ENCODE measurements around the gene MAML3.

MAML3 gene

GRCh38 chr4:140069066-140069465, 84.9 kb downstream of the MAML3 start:
- DNase-seq = peak in 1 of 2 experiments; percentile 27

- DNase-seq = no peak
These were observed 85.7 kb downstream of the MAML3 start for GRCh38 chr4:140068271-140068670.

- no peak for DNase-seq
These were observed 87.7 kb downstream of the MAML3 start for GRCh38 chr4:140066031-140066930.

- DNase-seq = no peak
These were observed 88.6 kb downstream of the MAML3 start for GRCh38 chr4:140065393-140065792.

- DNase-seq = no peak
These were observed 92.2 kb downstream of the MAML3 start for GRCh38 chr4:140061659-140062289.

- no peak for DNase-seq
These were observed 92.8 kb downstream of the MAML3 start for GRCh38 chr4:140061194-140061593.

GRCh38 chr4:140059159-140059558, 94.8 kb downstream of the MAML3 start:
- DNase-seq = no peak

- DNase-seq = peak; percentile 40 to 41
These were observed 96.3 kb downstream of the MAML3 start for GRCh38 chr4:140057701-140058100.

GRCh38 chr4:140056015-140056414, 98.0 kb downstream of the MAML3 start:
- no peak for DNase-seq

- DNase-seq = no peak
These were observed 99.1 kb downstream of the MAML3 start for GRCh38 chr4:140054861-140055260.

- DNase-seq = no peak
These were observed 100.8 kb downstream of the MAML3 start for GRCh38 chr4:140053185-140053584.

- peak in 1 of 2 experiments; percentile 25 for DNase-seq
These were observed 101.9 kb downstream of the MAML3 start for GRCh38 chr4:140052050-140052449.

- no peak for DNase-seq
These were observed 103.9 kb downstream of the MAML3 start for GRCh38 chr4:140049849-140050637.

- DNase-seq = peak; percentile 61 to 62
These were observed 104.7 kb downstream of the MAML3 start for GRCh38 chr4:140049024-140049848.

GRCh38 chr4:140048419-140048995, 105.5 kb downstream of the MAML3 start:
- DNase-seq = peak in 1 of 2 experiments; percentile 35

- no peak for DNase-seq
These were observed 106.2 kb downstream of the MAML3 start for GRCh38 chr4:140047786-140048185.

- no peak for DNase-seq
These were observed 106.9 kb downstream of the MAML3 start for GRCh38 chr4:140047017-140047640.

GRCh38 chr4:140046543-140046942, 107.4 kb downstream of the MAML3 start:
- peak; percentile 53 to 72 for DNase-seq

- peak in 1 of 2 experiments; percentile 18 for DNase-seq
These were observed 108.0 kb downstream of the MAML3 start for GRCh38 chr4:140046016-140046415.

- DNase-seq = no peak
These were observed 109.6 kb downstream of the MAML3 start for GRCh38 chr4:140044337-140044902.

GRCh38 chr4:140042634-140043033, 111.3 kb downstream of the MAML3 start:
- DNase-seq = no peak
